GM19023 (cell line): ENCODE measurements around the gene ALKBH6.
A peak's percentile ranks its signal among the peaks of the same experiment; 100 is the strongest.

Source experiments
- ATAC-seq: cut with Tn5 transposase; IDR thresholded peaks from one replicate; pipeline ENCODE4 v1.9.1; 2021; ENCODE audit warnings: mild to moderate bottlenecking, moderate library complexity; ENCODE audit not compliant: unreplicated experiment

The ALKBH6 gene

GRCh38 chr19:36030264-36031148 lies 16.5 kb upstream of the ALKBH6 start:
- no peak for ATAC-seq

DNA sequence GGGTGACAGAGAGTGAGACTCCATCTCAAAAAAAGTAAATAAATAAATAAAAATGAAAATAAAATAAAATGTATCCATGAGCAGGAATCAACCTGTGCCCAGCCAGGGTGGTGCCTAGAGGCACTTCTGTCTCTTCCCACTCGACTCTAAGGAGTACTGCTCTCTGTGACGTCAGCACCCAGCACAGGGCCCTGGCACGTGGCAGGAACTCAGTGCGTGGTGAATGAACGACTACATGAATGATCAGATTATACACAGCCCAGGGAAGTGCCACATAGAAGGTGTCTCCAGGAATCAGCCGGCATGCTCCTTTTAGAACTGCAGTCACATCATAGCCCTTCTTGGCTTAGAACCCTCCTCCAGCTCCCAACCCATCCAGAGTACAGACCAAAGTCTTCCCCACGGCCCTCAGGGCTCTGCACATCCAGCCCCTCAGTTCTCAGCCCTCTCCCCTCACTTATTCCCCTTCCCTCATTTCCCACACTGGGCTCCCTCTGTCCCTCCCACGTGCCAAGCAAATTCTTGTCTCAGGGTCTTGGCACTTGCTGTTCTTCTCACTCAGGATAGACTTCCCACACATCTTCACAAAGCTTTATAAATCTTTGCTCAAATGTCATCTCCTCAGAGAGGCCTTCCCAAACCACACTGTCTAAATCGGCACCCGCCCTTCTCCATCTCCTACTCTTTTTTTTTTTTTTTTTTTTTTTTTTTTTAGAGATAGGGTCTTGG lies 14.5 kb upstream of the ALKBH6 start:
- ATAC-seq = no peak

DNA sequence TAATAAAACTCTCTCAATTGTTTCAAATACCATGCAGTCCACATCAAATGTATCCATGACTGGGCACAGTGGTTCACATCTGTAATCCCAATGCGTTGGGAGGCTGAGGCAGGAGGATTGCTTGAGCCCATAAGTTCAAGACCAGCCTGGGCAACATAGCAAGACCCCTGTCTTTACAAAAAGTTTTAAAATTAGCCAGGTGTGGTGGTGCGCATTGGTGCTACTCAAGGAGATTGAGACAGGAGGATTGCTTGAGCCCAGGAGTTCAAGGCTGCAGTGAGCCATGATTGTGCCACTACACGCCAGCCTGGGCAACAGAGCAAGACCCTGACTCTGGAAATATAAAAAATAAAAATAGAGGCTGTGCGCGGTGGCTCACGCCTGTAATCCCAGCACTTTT lies 13.7 kb upstream of the ALKBH6 start:
- ATAC-seq = no peak

GRCh38 chr19:36026091-36026876 lies 12.3 kb upstream of the ALKBH6 start:
- ATAC-seq = no peak

- no peak for ATAC-seq
Observed at GRCh38 chr19:36025541-36025940, 11.5 kb upstream of the ALKBH6 start.

- ATAC-seq = no peak
Observed at GRCh38 chr19:36023432-36023831, 9.4 kb upstream of the ALKBH6 start.

GRCh38 chr19:36019061-36019670 lies 5.2 kb upstream of the ALKBH6 start:
- ATAC-seq = no peak

DNA sequence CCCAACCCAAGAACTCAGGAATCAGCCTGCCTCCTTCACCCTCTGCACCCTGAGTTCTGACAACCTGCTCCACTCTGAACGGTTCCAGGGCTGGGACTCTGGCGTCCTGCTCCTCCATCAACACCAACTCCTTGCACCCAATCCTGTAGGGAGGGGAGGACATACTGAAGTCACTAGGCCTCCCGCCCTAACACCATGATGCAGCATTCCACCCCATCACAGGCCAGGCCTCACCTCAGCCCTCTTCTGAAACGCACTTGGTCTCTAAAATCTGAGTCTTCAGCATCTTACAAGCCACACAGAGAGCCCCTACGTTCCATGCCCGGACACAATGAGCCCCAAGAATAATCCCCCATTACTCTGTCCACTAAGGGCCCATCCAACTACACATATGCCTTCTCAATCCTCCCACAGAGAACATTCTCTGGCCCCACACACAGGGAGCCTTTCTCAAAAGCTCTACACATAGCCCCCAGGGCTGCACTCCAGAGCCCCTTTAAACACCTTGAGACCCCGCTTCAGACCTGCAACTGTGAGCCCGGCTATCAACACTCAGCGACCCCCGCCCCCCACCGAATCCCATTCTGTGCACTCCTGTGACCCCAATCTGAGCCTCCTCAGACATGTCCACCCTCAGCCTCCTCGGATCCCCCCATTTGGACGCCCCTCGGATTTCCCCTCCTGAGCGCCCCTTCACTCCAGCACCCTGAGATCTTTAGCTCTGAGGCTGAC lies 567 bp downstream of the ALKBH6 start:
- no peak for ATAC-seq

GRCh38 chr19:36010402-36010801 lies 3.6 kb downstream of the ALKBH6 start:
- ATAC-seq = no peak

- ATAC-seq = no peak
Observed at GRCh38 chr19:36009633-36010379, 4.2 kb downstream of the ALKBH6 start.

DNA sequence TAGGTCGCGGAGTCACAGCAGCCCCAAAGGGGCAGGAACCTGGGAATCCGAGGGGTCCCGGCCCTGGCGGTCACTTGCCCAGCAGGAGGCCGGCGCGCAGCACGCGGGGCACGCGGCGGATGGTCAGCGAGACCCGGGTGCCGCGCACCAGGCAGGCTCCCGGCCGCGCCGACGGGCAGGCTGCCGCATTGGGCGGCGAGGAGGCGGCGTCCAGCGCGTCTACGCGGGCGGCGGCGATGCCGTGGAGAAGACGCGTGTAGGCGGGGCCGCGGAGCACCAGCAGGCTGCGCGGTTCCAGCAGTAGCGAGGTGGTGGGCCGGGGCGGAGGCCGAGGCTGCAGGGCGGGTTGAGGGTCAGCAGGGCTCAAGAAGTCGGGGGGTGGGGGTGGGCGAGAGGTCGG lies 4.8 kb downstream of the ALKBH6 start:
- no peak for ATAC-seq

DNA sequence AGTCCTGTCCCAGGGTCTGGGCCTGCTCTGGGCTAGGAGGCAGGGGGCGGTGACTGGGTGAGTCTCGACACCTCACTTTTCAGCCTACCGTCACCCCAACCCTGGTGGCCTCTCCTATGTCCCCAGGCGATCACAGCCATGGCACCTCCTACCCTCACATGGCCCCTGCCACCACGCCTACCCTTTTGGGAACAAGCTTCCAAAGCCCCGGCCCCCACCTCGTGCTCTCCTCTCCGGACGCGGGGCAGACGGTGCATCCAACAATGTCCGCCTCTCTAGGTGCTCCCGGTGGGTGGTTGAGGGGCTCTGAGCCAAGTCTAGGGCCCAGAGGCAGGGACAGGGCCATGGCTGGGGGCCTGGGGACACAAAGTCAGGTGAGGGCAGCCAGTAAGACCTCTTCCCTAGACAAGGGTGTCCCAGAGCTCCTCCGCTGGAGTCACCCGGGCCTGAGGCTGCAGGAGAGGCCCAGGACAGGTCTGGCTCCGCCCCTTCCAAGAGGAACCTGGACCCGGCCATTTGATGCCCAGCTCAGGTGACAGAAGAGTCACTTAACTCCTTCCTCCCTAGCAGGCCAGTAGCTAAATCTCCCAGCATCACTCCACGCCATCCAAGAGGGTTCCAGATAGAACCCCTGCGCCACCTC lies 5.6 kb downstream of the ALKBH6 start, which contains the start of gene SYNE4:
SYNE4 (minus strand) TSS at position 478 of the 643 bp plus-strand sequence; CDS start at position 346, 132 bp downstream.
- no peak for ATAC-seq

DNA sequence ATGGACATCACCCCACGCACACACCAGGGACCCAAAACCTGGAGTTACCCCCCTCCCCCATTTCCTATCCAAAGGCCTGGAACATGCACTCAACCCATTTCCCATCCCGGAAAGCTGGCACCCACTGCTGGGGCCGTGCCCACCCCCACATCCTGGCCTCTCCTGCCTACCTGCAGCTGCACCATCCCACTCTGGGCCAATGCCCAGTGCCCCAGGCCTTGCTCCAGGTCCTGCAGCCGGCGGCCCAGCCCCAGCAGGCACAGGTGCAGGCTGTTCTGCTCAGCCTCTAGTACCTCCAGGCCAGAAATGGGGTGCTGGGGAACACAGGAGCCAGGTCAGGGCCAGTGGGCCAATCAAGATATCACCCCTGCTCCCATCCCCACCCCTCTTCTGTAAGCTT lies 7.1 kb downstream of the ALKBH6 start:
- no peak for ATAC-seq

DNA sequence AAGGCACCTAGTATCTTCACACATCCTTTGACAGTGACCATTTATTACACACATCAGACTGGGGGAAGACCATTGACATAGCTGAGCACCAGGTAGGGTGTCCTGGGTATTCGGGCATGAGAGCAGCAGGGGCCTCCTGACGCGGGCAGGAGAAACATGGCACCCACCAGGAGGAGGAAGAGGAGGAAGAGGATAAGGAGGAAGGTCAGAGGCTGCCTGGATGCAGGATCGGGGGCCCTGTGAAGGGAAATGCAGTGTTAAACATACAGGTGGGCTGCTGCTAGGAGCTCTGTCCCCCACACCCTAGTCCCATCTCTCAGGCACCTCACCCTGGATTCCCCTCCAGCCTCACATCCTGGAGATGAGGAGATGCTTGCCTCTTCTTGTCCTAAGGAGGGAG lies 10.7 kb downstream of the ALKBH6 start:
- no peak for ATAC-seq

GRCh38 chr19:36001605-36002004 lies 12.4 kb downstream of the ALKBH6 start:
- ATAC-seq = no peak

DNA sequence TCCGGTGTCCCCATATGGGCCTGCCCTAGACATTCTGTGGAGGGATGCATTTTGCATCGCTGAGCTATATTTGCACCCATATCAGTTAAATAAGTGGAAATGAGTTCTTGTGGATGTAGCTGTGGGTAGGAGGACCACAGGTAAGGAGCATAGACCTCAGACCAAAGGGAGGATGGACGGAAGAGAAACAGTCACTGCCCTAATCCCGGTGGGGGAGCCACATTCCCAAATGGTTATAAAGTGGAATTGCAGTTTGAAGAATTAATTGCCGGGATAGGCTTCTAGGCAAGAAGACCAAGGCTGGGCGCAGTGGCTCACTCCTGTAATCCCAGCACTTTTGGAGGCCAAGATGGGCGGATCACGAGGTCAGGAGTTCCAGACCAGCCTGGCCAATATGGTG lies 17.2 kb downstream of the ALKBH6 start:
- no peak for ATAC-seq

DNA sequence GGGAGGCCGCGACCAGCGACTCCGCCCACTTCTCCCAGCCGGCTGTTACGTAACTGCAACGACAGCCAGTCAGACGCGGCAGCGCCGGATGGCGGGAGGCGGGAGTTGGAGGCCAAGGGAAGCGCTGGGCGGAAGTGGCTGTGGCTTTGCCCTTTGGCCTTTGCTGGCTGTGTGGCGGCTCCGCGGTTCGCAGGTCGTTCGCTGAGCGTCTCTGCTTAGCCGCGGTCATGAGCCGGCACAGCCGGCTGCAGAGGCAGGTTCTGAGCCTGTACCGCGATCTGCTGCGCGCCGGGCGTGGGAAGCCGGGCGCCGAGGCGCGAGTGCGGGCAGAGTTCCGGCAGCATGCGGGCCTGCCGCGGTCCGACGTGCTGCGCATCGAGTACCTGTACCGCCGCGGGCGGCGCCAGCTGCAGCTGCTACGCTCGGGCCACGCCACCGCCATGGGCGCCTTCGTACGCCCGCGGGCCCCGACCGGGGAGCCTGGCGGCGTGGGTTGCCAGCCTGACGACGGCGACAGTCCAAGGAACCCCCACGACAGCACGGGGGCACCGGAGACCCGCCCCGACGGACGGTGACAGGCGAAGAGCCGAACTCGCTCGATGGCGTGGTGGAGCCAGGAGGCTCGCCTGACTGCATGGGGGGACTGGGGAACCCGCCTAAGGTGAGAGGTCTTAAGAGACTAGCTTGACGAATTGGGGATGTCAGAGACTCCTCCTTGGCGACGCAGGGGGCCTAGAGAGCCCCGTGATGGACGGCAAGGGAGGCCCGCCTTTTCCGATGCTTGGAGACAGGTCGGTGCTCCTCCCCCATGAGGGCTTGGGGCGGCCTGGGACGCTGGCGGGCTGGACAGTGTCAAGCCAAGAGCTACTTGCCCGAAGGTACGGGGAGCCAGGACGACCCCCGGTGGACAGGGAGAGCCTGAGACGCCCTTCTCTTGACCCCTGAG lies 18.7 kb downstream of the ALKBH6 start, which contains the start of gene SDHAF1:
SDHAF1 (plus strand) TSS at position 141 of the 946 bp plus-strand sequence; CDS start at position 228, 87 bp downstream.
- ATAC-seq = peak; percentile 70
